DMS53 (cell line): ENCODE measurements around the gene CA5A.
"Not testable (repeated sequence)": the region's sequence is repeated elsewhere in the genome, so short reads cannot be mapped to it uniquely, and the experiment has no call there.

Source experiments
- DNase-seq: peaks from one replicate; lab custom pipeline; 2025; lab: John Stamatoyannopoulos, UW

The CA5A gene

DNA sequence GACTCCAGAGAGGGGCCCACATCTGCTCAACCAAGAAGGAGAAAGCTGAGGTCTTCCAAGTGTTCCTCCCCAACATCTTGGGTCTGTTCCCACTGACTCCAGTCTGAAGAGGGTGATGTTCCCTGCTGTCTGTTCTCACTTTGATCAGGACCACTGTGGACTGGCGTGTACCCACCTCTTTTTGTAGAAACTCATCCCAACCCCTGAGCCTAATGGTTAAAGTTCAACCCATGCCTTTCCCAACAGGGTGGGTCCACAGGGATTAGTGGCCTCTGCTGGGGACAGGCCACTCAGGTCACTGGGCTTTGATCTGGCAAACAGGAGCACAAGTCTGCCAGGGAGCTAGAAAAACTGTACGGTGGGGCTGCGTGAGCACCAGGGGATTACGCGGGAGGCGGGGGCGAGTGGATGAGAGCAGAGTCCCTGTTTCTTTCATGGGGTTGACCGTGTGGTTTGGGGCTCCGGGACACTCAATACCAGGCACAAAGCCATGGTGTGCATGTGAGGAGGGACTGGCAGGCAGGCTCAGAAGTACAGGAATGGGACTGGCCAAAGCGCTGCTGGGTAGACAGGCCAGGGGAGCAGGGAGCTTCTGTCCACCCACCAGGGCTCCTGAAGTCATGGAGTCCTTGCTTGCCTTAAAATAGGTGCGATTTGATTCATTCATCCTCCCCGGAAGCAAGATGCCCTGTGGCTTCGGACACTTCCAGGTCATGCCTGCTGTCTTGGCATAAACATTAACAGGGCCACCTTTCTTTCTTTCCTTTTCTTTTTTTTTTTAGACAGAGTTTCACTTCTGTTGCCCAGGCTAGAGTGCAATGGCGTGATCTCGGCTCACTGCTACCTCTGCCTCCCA lies at the start of gene CA5A:
TSS of gene CA5A (minus strand) at position 155 of the 856 bp plus-strand sequence. CDS start at position 76, 79 bp downstream.
- DNase-seq, result no peak

DNA sequence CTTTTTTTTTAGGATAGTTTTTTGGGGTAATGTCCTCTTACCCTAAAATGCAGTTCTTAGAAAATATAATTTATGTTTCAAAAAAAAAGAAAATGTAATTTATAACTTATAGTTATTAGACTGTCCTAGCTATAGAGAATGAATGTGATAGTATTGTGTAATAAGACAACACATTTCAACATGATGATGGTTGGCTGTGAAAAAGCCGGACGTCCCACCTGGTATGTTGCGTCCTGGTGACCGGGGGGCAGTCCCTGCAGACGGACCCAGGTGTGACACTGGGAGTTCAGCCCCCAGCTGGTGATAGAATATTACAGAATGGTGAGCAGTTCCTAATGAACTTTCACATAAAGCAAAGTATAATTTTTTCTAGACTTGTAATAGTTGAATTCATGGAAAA lies 49.2 kb upstream of the CA5A start:
- not testable (repeated sequence) for DNase-seq

DNA sequence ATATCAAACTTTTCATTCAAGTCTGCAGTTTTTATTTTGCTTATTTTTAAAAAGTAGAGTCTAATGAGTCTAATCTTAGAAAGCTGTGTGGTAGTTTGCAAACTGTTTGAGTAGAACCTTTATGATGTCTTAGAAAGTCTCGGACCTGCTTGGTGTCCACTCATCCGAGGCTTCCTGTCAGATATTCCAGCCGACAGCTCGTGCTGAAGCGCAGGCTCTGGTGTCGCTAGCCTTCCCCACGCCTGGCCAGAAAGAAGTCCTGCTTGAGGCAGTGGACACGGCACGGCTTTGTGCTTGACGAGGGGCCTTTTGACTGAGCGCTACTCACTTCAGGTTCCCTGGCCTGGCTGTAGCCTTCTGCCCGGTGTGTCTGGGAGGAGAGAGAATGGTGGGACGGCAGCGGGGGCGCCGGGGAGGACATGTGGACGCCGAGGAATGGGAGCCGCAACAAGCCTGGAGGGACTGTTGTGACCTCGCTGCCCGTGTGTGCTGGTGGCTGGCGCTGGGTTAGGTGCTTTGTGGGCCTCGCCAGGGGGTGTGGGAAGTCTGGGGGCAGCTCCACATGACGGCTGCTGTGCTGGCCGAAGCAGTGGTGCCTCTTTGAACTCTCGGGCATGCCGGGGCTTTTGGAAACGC lies 48.4 kb upstream of the CA5A start:
- no peak for DNase-seq

- not testable (repeated sequence) for DNase-seq
Measured at GRCh38 chr16:87984180-87984579, 47.9 kb upstream of the CA5A start.

- not testable (repeated sequence) for DNase-seq
Measured at GRCh38 chr16:87983737-87984097, 47.4 kb upstream of the CA5A start.

GRCh38 chr16:87983072-87983736 lies 46.9 kb upstream of the CA5A start:
- DNase-seq, result not testable (repeated sequence)

GRCh38 chr16:87982581-87983041 lies 46.3 kb upstream of the CA5A start:
- no peak for DNase-seq

- DNase-seq, result not testable (repeated sequence)
Measured at GRCh38 chr16:87981376-87981775, 45.0 kb upstream of the CA5A start.

- peak; percentile 1 for DNase-seq
Measured at GRCh38 chr16:87979911-87980630, 43.7 kb upstream of the CA5A start.

DNA sequence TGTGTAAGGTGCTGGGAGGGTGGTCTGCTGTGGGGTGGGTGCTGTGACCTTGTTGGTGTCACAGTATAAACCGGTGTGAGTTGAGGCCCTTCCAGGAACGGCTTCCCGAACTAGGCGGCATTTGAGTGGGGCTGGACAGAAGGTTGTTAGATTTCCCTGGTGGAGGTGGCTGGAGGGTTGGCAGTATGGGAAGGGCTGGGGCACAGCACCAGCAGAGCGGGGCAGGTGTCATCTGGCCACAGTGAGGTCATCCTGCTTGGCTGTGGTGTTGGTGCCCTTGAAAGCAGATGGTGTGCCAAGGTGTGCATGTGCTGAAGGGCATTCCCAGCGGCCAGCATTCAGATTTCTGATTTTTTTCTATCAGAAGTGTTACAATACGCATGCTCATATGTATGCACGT lies 43.0 kb upstream of the CA5A start:
- DNase-seq, result peak; percentile 71

GRCh38 chr16:87978127-87978526 lies 41.8 kb upstream of the CA5A start:
- no peak for DNase-seq

DNA sequence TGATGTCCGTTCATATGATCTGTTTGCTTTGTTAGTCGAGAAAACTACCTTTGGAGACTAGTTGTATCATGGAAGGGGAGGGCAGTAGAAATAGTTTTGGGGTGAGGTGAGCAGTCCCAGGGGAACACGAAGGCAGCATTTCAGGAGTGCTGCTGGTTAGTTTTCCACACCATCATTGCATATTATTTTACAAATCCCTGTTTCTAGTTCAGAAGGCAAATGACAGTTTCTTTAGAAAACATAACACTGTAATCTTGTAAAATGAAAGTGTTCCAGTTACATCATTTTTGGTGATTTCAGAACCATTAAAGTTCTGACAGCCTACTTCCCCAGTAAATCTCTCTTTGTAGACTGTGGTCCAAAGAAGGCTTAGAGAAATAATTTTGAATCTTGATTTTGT lies 40.3 kb upstream of the CA5A start:
- no peak for DNase-seq

- DNase-seq, result no peak
Measured at GRCh38 chr16:87974178-87974577, 37.8 kb upstream of the CA5A start.

- no peak for DNase-seq
Measured at GRCh38 chr16:87973717-87974116, 37.4 kb upstream of the CA5A start.

GRCh38 chr16:87971933-87972332 lies 35.6 kb upstream of the CA5A start:
- DNase-seq, result peak; percentile 21

DNA sequence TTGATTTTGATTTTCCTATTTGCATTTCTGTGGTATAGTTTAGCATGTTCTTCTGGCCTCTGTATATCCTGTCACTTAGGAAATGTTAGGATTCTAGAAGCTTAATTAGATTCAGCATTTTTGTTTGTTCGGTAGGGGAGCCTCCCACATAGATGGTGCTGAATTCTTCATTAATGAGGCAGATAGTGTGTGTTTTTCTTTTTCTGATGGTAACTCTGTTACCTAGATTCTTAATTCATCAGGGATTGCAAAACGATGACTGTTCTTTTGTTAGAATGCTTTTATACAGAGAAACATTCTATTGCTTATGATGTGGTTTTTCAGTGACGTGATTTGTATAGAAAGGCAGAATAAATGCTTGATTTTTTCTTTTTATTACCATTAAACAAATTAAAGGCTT lies 33.9 kb upstream of the CA5A start:
- no peak for DNase-seq

DNA sequence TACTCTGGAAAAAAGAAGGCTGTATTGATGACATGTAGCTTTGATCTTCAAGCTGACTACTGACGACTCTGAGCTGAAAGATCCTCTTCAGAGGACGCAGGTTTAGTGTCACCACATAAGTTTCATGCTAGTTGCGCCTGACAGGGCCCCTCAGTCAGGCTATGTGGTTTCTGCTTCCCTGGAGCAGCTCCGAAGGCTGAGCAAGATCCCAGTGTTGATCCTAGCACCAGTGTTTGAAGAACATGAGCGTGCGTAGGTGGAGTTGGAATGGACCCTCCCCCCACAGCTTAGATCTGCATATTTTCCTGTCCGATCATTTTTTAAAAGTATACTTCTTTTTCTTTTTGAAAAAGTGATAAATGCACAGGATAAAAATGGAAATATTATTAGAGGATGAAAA lies 32.2 kb upstream of the CA5A start:
- DNase-seq, result no peak

GRCh38 chr16:87966685-87967185 lies 30.4 kb upstream of the CA5A start:
- no peak for DNase-seq

- DNase-seq, result no peak
Measured at GRCh38 chr16:87966064-87966645, 29.8 kb upstream of the CA5A start.

DNA sequence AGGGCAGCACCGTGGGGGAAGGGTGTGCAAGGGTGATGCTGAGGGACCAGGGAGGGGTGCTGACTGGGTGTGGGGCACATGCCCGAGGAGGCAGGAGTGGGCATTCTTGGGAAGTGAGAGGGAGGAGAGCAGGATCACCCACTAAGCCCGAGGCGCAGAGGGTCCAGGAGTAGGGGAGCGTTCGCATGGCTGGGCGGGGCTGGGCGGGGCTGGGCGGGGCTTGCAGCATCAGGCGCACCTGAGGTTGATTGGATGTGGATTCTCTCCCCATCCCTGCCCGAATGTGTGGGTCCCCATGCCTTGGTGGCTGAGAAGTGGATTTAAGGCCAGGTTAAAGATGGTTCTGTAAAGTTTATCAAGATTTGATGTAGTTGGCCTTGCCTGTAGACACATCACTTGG lies 29.1 kb upstream of the CA5A start:
- no peak for DNase-seq

- DNase-seq, result no peak
Measured at GRCh38 chr16:87964049-87964659, 27.8 kb upstream of the CA5A start.
